Measurements from ENCODE around the gene EPSTI1. TPM values are rescaled to one million over a fixed set of nuclear protein-coding genes. Genes with fewer than 3 reads are reported as not detected.
A peak's percentile ranks its signal among the peaks of the same experiment; 100 is the strongest.

Gene EPSTI1
- total RNA-seq, 6 experiments from 2014 or later, result 2.5 to 9.9 (median 5.2) TPM

DNA sequence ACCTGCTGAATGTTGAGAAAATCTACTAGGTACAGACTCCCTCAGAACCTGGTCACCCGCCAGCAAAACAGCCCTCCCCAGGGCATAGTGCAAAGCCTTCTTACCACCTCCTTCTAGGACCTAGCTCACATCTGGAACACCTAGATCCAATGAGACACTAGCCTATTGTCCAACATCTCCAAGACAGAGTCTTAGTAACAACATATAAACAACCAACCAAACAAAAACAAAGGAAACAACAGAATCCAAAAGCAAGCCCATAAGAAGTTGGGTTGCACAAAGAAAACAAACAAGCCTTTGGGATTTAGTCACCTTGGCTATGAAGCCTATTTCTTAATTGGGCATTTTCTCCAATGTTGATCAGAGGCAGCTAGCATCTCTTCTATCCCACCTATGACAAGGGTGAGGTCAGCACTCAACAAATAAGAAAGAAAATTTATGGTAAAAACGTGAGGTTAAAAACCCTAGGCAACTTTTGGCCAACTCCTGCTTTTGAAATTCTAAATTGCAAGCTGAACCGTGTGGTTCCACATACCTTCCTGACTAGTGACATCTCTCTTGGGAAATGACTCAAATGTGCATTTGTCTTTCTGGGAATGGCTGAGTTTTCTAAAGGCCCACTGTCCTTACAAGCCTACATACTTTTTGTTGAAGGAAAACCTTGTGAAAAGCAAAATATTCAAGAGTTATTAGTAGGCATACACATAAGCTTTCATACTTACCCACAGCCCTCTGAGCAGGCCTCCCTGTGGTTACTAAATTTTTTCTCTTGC lies 144.0 kb downstream of the EPSTI1 start:
- DNase-seq, result no peak
- no peak overlapping the region for H3K27ac ChIP-seq
- no peaks in the 10 kb centered on the region for H3K36me3 ChIP-seq
- H3K27me3 ChIP-seq, result no peaks in the 10 kb centered on the region
- no peak for TF ChIP-seq POLR2A (IDR thresholded peaks at IDR 0.05)
- TF ChIP-seq, protein P1, sequence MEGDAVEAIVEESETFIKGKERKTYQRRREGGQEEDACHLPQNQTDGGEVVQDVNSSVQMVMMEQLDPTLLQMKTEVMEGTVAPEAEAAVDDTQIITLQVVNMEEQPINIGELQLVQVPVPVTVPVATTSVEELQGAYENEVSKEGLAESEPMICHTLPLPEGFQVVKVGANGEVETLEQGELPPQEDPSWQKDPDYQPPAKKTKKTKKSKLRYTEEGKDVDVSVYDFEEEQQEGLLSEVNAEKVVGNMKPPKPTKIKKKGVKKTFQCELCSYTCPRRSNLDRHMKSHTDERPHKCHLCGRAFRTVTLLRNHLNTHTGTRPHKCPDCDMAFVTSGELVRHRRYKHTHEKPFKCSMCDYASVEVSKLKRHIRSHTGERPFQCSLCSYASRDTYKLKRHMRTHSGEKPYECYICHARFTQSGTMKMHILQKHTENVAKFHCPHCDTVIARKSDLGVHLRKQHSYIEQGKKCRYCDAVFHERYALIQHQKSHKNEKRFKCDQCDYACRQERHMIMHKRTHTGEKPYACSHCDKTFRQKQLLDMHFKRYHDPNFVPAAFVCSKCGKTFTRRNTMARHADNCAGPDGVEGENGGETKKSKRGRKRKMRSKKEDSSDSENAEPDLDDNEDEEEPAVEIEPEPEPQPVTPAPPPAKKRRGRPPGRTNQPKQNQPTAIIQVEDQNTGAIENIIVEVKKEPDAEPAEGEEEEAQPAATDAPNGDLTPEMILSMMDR (IDR thresholded peaks at IDR 0.05), result no peak
- ATAC-seq, result no peak
- intact Hi-C loops (cut with DNase I), result no loop called here
- H3K4me3 ChIP-seq, result no peak overlapping the region
- WGBS (ENCODE audit: insufficient coverage, low coverage, low lambda C conversion rate, missing lambda C conversion rate), result 17% methylated on average over 3 of the region's 3 CpGs
- H3K9me3 ChIP-seq, result no peaks in the 10 kb centered on the region
- no peaks in the 10 kb centered on the region for H3K4me1 ChIP-seq

DNA sequence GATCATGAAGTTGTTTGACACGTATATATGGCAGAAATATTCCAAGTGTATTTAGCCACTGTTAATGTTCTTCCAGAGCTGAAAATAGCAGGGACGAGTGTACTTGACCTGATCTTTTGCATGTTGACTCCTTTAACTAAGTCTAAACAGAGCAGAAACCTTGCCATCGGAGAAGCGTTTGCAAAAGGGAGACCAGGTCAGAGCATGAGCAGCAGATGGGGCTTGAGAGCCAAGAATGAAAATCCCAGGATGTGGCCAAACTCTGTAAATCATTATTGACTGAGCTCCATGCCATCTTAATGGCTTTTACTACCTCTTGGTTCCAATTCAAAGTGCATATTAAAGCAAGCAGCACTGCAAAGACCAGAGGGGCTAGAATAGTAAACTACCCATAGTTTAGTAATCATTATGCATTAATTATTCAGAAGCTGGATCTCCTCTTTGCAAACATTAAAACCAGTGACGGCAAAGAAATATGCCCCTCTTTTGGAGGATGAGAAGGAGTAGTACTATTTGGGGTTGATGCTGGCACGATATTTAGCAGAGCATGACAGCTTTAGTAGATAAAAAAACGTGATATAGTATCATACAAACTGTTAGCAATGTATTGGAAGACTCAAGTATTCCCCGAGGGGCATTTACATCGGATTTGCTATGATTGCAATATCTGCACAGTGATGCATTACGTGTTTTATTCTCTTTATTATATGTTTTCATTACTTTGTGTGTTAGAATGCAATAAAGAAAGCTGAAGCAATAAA lies 154.9 kb downstream of the EPSTI1 start:
- peak in 1 of 3 donors; percentile 53 for DNase-seq
- Histone ChIP-seq H3K27me3 (no peaks in the 10 kb centered on the region), H3K27ac (no peak overlapping the region), H3K4me1 (peaks cover 0 to 7% (median 0%) of the 10 kb centered on the region in 4 donors), H3K9me3 (no peaks in the 10 kb centered on the region), H3K36me3 (no peaks in the 10 kb centered on the region), H3K4me3 (no peak overlapping the region)
- intact Hi-C loops (cut with DNase I), result no loop called here
- no peak for TF ChIP-seq POLR2A (IDR thresholded peaks at IDR 0.05)
- TF ChIP-seq, protein P1 (IDR thresholded peaks at IDR 0.05), result peak; percentile 30 to 51 (median 40)
- WGBS (ENCODE audit: insufficient coverage, low coverage, low lambda C conversion rate, missing lambda C conversion rate), result 46% methylated on average over 10 of the region's 10 CpGs
- peak; percentile 78 to 94 (median 88) for ATAC-seq

Other genes starting within 250 kb of the EPSTI1 start
- gene FAM216B, start 210.7 kb downstream of the EPSTI1 start, total RNA-seq, result not detected
- 1 to 10 TPM; 4.1 to 9.4 (median 6.9) TPM for gene DNAJC15, start 31.3 kb upstream of the EPSTI1 start, total RNA-seq

Measured in right lobe of liver (tissue), 6 donors.